PC-3 (cell line): Measurements from ENCODE around the gene DTD1. TPM values are rescaled to one million over a fixed set of nuclear protein-coding genes. Genes with fewer than 3 reads are reported as not detected.

Source experiments
- ATAC-seq: fragments of 200-7000 bp; cut with Tn5 transposase; 2 replicates; pipeline ENCODE4 v1.9.1; 2020; ENCODE audit warnings: mild to moderate bottlenecking, moderate library complexity
- BruUV-seq: library from RNA; stranded (reverse); fragments of 400-500 nt; replicated peaks from 2 replicates; lab custom pipeline; 2021; lab: Mats Ljungman, UMichigan
- CTCF ChIA-PET: fragments of 300-600 bp; sonication (Branson Sonifier 250); formaldehyde crosslinking; loops from one replicate; lab custom pipeline; 2022; ENCODE audit warnings: antibody characterized with exemption; lab: Charles Lee
- POLR2A ChIA-PET: fragments of 300-600 bp; sonication (Branson Sonifier 250); formaldehyde crosslinking; loops from one replicate; lab custom pipeline; 2022; ENCODE audit warnings: antibody characterized with exemption; ENCODE audit not compliant: unreplicated experiment; lab: Charles Lee
- DNase-seq: peaks from one replicate; pipeline ENCODE4 v3.0.0-alpha.2; 2015
- H2AFZ ChIP-seq: fragments of 300-600 bp; sonication (generic); 2 replicates; pipeline ENCODE4 v1.6.0; 2016; ENCODE audit warnings: antibody characterized with exemption, low read length
- H3F3A ChIP-seq: fragments of 300-600 bp; sonication (generic); one replicate; pipeline ENCODE4 v1.6.0; 2017; ENCODE audit warnings: antibody characterized with exemption, low read length, control low read depth, mild to moderate bottlenecking; ENCODE audit not compliant: unreplicated experiment
- H3K27ac ChIP-seq: fragments of 300-600 bp; sonication (generic); 2 replicates; pipeline ENCODE4 v1.5.1; 2016; ENCODE audit warnings: mild to moderate bottlenecking, low read length
- H3K27me3 ChIP-seq: fragments of 300-600 bp; sonication (generic); 2 replicates; pipeline ENCODE4 v1.6.1; 2016; ENCODE audit warnings: low read length, mixed read lengths
- H3K36me3 ChIP-seq: fragments of 300-600 bp; sonication (generic); 2 replicates; pipeline ENCODE4 v1.6.1; 2016; ENCODE audit warnings: low read depth, mixed run types, low read length, mixed read lengths
- H3K4me1 ChIP-seq: fragments of 300-600 bp; sonication (generic); 2 replicates; pipeline ENCODE4 v1.5.1; 2016; ENCODE audit warnings: low read length; ENCODE audit not compliant: insufficient read depth
- H3K4me2 ChIP-seq: fragments of 300-600 bp; sonication (generic); 2 replicates; pipeline ENCODE4 v1.6.0; 2016; ENCODE audit warnings: low read length
- H3K4me3 ChIP-seq: fragments of 300-600 bp; sonication (generic); 2 replicates; pipeline ENCODE4 v1.5.1; 2016; ENCODE audit warnings: mild to moderate bottlenecking, low read length, mixed read lengths
- H3K79me2 ChIP-seq: fragments of 300-600 bp; sonication (generic); 2 replicates; pipeline ENCODE4 v1.6.1; 2017; ENCODE audit warnings: low read length, mixed read lengths
- H3K9ac ChIP-seq: fragments of 300-600 bp; sonication (generic); 2 replicates; pipeline ENCODE4 v1.6.0; 2016; ENCODE audit warnings: mild to moderate bottlenecking, low read length
- H3K9me2 ChIP-seq: fragments of 300-600 bp; sonication (generic); replicated peaks from 2 replicates; pipeline ENCODE4 v1.6.1; 2016; ENCODE audit warnings: mixed run types, low read length, mixed read lengths
- H3K9me3 ChIP-seq: fragments of 300-600 bp; sonication (generic); 2 replicates; pipeline ENCODE4 v1.6.1; 2016; ENCODE audit warnings: low read length, mixed read lengths
- H4K20me1 ChIP-seq: fragments of 300-600 bp; sonication (generic); 2 replicates; pipeline ENCODE4 v1.6.1; 2016; ENCODE audit warnings: low read length, mixed read lengths
- CTCF ChIP-seq: fragments of 300-600 bp; sonication (generic); conservative IDR thresholded peaks from 2 replicates; pipeline ENCODE4 v1.5.1; 2017; ENCODE audit warnings: antibody characterized with exemption, low read depth, mild to moderate bottlenecking, low read length
- EZH2 ChIP-seq: fragments of 300-600 bp; sonication (generic); IDR thresholded peaks from one replicate; pipeline ENCODE4 v1.6.1; 2017; ENCODE audit warnings: antibody characterized with exemption, mild to moderate bottlenecking, low read length; ENCODE audit not compliant: unreplicated experiment
- EZH2phosphoT487 ChIP-seq: fragments of 300-600 bp; sonication (generic); IDR thresholded peaks from 2 replicates; pipeline ENCODE4 v1.6.1; 2018; ENCODE audit warnings: mild to moderate bottlenecking, antibody characterized with exemption, low read length, borderline replicate concordance
- intact Hi-C: fragments of 100-400 bp; cut with micrococcal nuclease; formaldehyde crosslinking; loops from 2 replicates; pipeline ENCODE4 v1.9.0; 2023
- total RNA-seq: library from RNA; depleted of rRNA; stranded (reverse); fragments of >200 nt; gene quantifications from 2 replicates; pipeline ENCODE4 v1.2.3, GENCODE V29; 2014

DTD1 gene
- total RNA-seq, 1 experiment from 2014 or later: 124 TPM

GRCh38 chr20:18615020-18615650 lies 27.3 kb downstream of the DTD1 start:
- Histone ChIP-seq H3K4me1 (peaks cover 8% of the 10 kb centered on the region), H3K27me3 (no peaks in the 10 kb centered on the region), H4K20me1 (no peaks in the 10 kb centered on the region), H3K27ac (no peak overlapping the region), H2AFZ (no peak overlapping the region), H3K36me3 (peaks cover 3% of the 10 kb centered on the region; the same call in 1 of the 2 replicates), H3K79me2 (no peaks in the 10 kb centered on the region), H3K4me3 (no peak overlapping the region), H3K9me2 (no peaks in the 10 kb centered on the region), H3K9me3 (no peaks in the 10 kb centered on the region), H3K4me2 (no peak overlapping the region), H3K9ac (no peak overlapping the region), H3F3A (no peaks in the 10 kb centered on the region)
- DNase-seq (no peak), ATAC-seq (no peak)
- ChIA-PET CTCF (no interaction called here), POLR2A (no interaction called here)
- BruUV-seq: no TSS peak
- TF ChIP-seq EZH2: no peak
- TF ChIP-seq EZH2phosphoT487: no peak
- no peak for TF ChIP-seq CTCF
- intact Hi-C loops: no loop called here

- H3K9ac ChIP-seq: no peak overlapping the region
- peaks cover 5% of the 10 kb centered on the region for H3K4me1 ChIP-seq
- H3K9me3 ChIP-seq: no peaks in the 10 kb centered on the region
- no peaks in the 10 kb centered on the region for H3K27me3 ChIP-seq
- no peak overlapping the region for H3K4me3 ChIP-seq
- H2AFZ ChIP-seq: no peak overlapping the region
- no peak for TF ChIP-seq EZH2phosphoT487
- no peak for TF ChIP-seq CTCF
- no peak for TF ChIP-seq EZH2
- no peaks in the 10 kb centered on the region for H4K20me1 ChIP-seq
- H3K79me2 ChIP-seq: no peaks in the 10 kb centered on the region
- intact Hi-C loops: no loop called here
- no peak overlapping the region for H3K4me2 ChIP-seq
- CTCF ChIA-PET: no interaction called here
- no peak overlapping the region for H3K27ac ChIP-seq
- POLR2A ChIA-PET: no interaction called here
- BruUV-seq: no TSS peak
- no peak for ATAC-seq
- no peaks in the 10 kb centered on the region for H3F3A ChIP-seq
- DNase-seq: no peak
- peaks cover 3% of the 10 kb centered on the region; the same call in 1 of the 2 replicates for H3K36me3 ChIP-seq
- H3K9me2 ChIP-seq: no peaks in the 10 kb centered on the region
Measured at GRCh38 chr20:18621004-18621403, 33.1 kb downstream of the DTD1 start.

GRCh38 chr20:18623156-18623910 lies 35.5 kb downstream of the DTD1 start:
- H3K4me1 ChIP-seq: peaks cover 5% of the 10 kb centered on the region
- H3K27me3 ChIP-seq: no peaks in the 10 kb centered on the region

More at GRCh38 chr20:18623156-18623910, 35.5 kb downstream of the DTD1 start:
- TF ChIP-seq EZH2: no peak
- TF ChIP-seq CTCF: no peak
- TF ChIP-seq EZH2phosphoT487: no peak
- no TSS peak for BruUV-seq
- no peaks in the 10 kb centered on the region for H3K9me3 ChIP-seq
- no peaks in the 10 kb centered on the region for H3K36me3 ChIP-seq
- no peak overlapping the region for H2AFZ ChIP-seq
- no peaks in the 10 kb centered on the region for H4K20me1 ChIP-seq
- no peak overlapping the region for H3K9ac ChIP-seq
- no peak overlapping the region for H3K4me2 ChIP-seq
- ChIA-PET CTCF (no interaction called here), POLR2A (no interaction called here)
- no peak overlapping the region for H3K27ac ChIP-seq
- DNase-seq (no peak), ATAC-seq (no peak)
- H3F3A ChIP-seq: no peaks in the 10 kb centered on the region
- no peaks in the 10 kb centered on the region for H3K9me2 ChIP-seq
- no peaks in the 10 kb centered on the region for H3K79me2 ChIP-seq
- no peak overlapping the region for H3K4me3 ChIP-seq
- intact Hi-C loops: no loop called here
